KBM-7 (cell line): ENCODE results near the gene SORCS2.

Experiments used
- DNase-seq: peaks from one replicate; pipeline ENCODE4 v3.0.0-alpha.2; 2015
- in situ Hi-C: fragments of 300-500 bp; cut with MboI; formaldehyde crosslinking; loops from 2 replicates; pipeline ENCODE4 v1.14.3; 2020; ENCODE audit warnings: low sequenced_read_pairs, low pct_unique_long_range_greater_than_20kb, mixed read lengths

Gene SORCS2

GRCh38 chr4:7278071-7278765 is 85.9 kb downstream of the SORCS2 start:
- in situ Hi-C loops = no loop called here
- no peak for DNase-seq

- DNase-seq = no peak
- in situ Hi-C loops = no loop called here
These were observed 86.6 kb downstream of the SORCS2 start for GRCh38 chr4:7278981-7279380.

GRCh38 chr4:7279902-7280301 is 87.6 kb downstream of the SORCS2 start:
- in situ Hi-C loops = no loop called here
- no peak for DNase-seq

- in situ Hi-C loops = no loop called here
- DNase-seq = no peak
These were observed 88.8 kb downstream of the SORCS2 start for GRCh38 chr4:7280926-7281690.

- no peak for DNase-seq
- in situ Hi-C loops = no loop called here
These were observed 89.6 kb downstream of the SORCS2 start for GRCh38 chr4:7281691-7282665.

GRCh38 chr4:7282786-7283440 is 90.6 kb downstream of the SORCS2 start:
- in situ Hi-C loops = no loop called here
- DNase-seq = no peak

- in situ Hi-C loops = no loop called here
- DNase-seq = no peak
These were observed 93.1 kb downstream of the SORCS2 start for GRCh38 chr4:7285244-7286094.

GRCh38 chr4:7286170-7286569 is 93.8 kb downstream of the SORCS2 start:
- no peak for DNase-seq
- in situ Hi-C loops = no loop called here

GRCh38 chr4:7286798-7287197 is 94.5 kb downstream of the SORCS2 start:
- no peak for DNase-seq
- in situ Hi-C loops = no loop called here

- DNase-seq = no peak
- in situ Hi-C loops = no loop called here
These were observed 95.1 kb downstream of the SORCS2 start for GRCh38 chr4:7287274-7287917.

- in situ Hi-C loops = no loop called here
- no peak for DNase-seq
These were observed 95.6 kb downstream of the SORCS2 start for GRCh38 chr4:7287918-7288280.

- DNase-seq = no peak
- in situ Hi-C loops = no loop called here
These were observed 96.6 kb downstream of the SORCS2 start for GRCh38 chr4:7288751-7289523.

GRCh38 chr4:7289589-7289988 is 97.3 kb downstream of the SORCS2 start:
- in situ Hi-C loops = no loop called here

GRCh38 chr4:7291372-7292114 is 99.2 kb downstream of the SORCS2 start:
- DNase-seq = no peak
- in situ Hi-C loops = no loop called here

More at GRCh38 chr4:7289589-7289988, 97.3 kb downstream of the SORCS2 start:
- DNase-seq = no peak

GRCh38 chr4:7293703-7294102 is 101.4 kb downstream of the SORCS2 start:
- DNase-seq = no peak
- in situ Hi-C loops = no loop called here

- in situ Hi-C loops = no loop called here
- no peak for DNase-seq
These were observed 101.9 kb downstream of the SORCS2 start for GRCh38 chr4:7294176-7294756.
